OCI-LY7 (cell line): ENCODE measurements around the gene CSNK2A2.

Source experiments
- EZH2phosphoT487 ChIP-seq: fragments of 200-600 bp; sonication (generic); IDR thresholded peaks from 2 replicates; pipeline ENCODE4 v1.6.1; 2018; ENCODE audit warnings: low read depth, borderline replicate concordance, mild to moderate bottlenecking, mixed run types, antibody characterized with exemption, low read length, moderate library complexity, mixed read lengths
- TF ChIP-seq, protein P1 (sequence below): fragments of 200-600 bp; sonication (generic); conservative IDR thresholded peaks from 2 replicates; pipeline ENCODE4 v1.5.1; 2014; ENCODE audit warnings: mild to moderate bottlenecking, antibody characterized with exemption, low read length, moderate library complexity, mixed read lengths

DNA sequence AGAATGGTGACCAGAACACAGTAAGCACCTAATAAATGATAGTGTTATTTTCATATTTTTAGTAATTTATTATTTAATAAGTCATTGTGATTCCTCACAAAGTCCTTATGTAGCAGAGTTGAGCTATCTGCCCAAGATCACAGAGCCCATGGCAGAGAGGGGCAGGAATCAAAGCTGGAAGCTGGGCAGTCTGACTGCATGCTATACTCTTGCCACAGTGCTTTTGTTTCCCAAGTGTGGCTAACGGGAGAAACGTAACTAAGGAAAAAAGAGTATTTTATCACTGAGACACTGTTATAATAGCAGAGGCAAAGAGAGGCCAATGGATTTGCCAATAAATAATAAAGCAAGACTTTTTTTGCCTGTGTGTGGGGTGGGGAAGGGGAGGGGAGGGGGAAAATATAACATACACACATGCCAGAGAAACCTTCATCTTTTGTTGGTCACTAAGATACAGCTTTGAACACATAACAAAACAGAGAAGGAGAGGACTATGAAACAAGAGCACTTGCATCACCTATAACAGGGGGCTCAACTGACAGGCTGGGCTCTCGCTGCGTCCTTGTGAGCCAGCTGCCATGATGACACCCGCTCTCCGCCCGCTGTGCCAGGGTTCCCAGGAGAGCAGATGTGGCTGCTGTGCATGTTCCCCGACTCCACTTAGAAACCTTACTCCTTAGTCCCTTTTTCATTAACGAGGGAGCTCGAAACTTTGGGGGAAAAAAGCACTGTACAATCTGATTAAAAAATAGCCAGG, 10.1 kb downstream of the CSNK2A2 start:
- TF ChIP-seq EZH2phosphoT487 = no peak
- TF ChIP-seq, protein P1, sequence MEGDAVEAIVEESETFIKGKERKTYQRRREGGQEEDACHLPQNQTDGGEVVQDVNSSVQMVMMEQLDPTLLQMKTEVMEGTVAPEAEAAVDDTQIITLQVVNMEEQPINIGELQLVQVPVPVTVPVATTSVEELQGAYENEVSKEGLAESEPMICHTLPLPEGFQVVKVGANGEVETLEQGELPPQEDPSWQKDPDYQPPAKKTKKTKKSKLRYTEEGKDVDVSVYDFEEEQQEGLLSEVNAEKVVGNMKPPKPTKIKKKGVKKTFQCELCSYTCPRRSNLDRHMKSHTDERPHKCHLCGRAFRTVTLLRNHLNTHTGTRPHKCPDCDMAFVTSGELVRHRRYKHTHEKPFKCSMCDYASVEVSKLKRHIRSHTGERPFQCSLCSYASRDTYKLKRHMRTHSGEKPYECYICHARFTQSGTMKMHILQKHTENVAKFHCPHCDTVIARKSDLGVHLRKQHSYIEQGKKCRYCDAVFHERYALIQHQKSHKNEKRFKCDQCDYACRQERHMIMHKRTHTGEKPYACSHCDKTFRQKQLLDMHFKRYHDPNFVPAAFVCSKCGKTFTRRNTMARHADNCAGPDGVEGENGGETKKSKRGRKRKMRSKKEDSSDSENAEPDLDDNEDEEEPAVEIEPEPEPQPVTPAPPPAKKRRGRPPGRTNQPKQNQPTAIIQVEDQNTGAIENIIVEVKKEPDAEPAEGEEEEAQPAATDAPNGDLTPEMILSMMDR = no peak
